Sigmoid colon (tissue), 7 donors: ENCODE measurements around the gene HSPG2. TPM values are rescaled to one million over a fixed set of nuclear protein-coding genes. Genes with fewer than 3 reads are reported as not detected.
"Not testable (repeated sequence)": the region's sequence is repeated elsewhere in the genome, so short reads cannot be mapped to it uniquely, and the experiment has no call there.

Experiments used
- DNase-seq: peaks from one replicate; pipeline ENCODE4 v3.0.0-alpha.2; 2019
- H3K27ac ChIP-seq, 4 donors: fragments of 200-600 bp; sonication (generic); one replicate each; pipeline ENCODE4 v1.5.1; 2016 to 2019; ENCODE audit warnings: mild to moderate bottlenecking in 1 of 4
- H3K27me3 ChIP-seq, 3 donors: fragments of 200-600 bp; sonication (generic); one replicate each; pipeline ENCODE4 v1.5.1; 2019; ENCODE audit warnings: mild to moderate bottlenecking in 1 of 3
- H3K36me3 ChIP-seq, 4 donors: fragments of 200-600 bp; sonication (generic); one replicate each; pipeline ENCODE4 v1.5.1; 2016 to 2019
- H3K4me1 ChIP-seq, 4 donors: fragments of 200-600 bp; sonication (generic); one replicate each; pipeline ENCODE4 v1.5.1; 2017 to 2019
- H3K4me3 ChIP-seq, 4 donors: fragments of 200-600 bp; sonication (generic); one replicate each; pipeline ENCODE4 v1.5.1; 2017 to 2019; ENCODE audit warnings: mild to moderate bottlenecking in 2 of 4, moderate library complexity in 1 of 4
- H3K9me3 ChIP-seq, 4 donors: fragments of 200-600 bp in 3 of 4; sonication (generic) in 3 of 4; one replicate each; pipeline versions ENCODE4 v1.5.1 to v1.6.1; 2013 to 2019
- CTCF ChIP-seq, 4 experiments: fragments of 450-650 bp in 3 of 4; fragments of 200-600 bp in 1 of 4; IDR thresholded peaks; one replicate each; pipeline ENCODE4 v1.5.1; 2016 to 2019; ENCODE audit warnings: antibody characterized with exemption in 4 of 4, mild to moderate bottlenecking in 3 of 4, moderate library complexity in 2 of 4
- EP300 ChIP-seq, 4 donors: sonication (generic); formaldehyde crosslinking; IDR thresholded peaks; one replicate each; pipeline ENCODE4 v1.6.1; 2017; ENCODE audit warnings: antibody characterized with exemption in 4 of 4
- POLR2A ChIP-seq, 2 donors: fragments of 450-650 bp; IDR thresholded peaks; one replicate each; pipeline ENCODE4 v1.6.1; 2016; ENCODE audit warnings: antibody characterized with exemption in 2 of 2, mild to moderate bottlenecking in 2 of 2, moderate library complexity in 2 of 2
- POLR2AphosphoS5 ChIP-seq, 4 donors: sonication (generic); formaldehyde crosslinking; IDR thresholded peaks; one replicate each; pipeline ENCODE4 v1.6.1; 2017; ENCODE audit warnings: antibody characterized with exemption in 4 of 4
- WGBS, 2 donors: extraction: QIAGEN DNeasy Blood & Tissue Kit; methylation state at CpG; one replicate each; pipeline ENCODE4 v1.1.7; 2013; 5-methylcytosine and 5-hydroxymethylcytosine counted together
- intact Hi-C: fragments of 100-400 bp; cut with DNase I; formaldehyde crosslinking; loops from one replicate; pipeline ENCODE4 v1.15.1; 2023
- polyA plus RNA-seq, 3 donors: library from polyadenylated mRNA; stranded (reverse); fragments of 200-250 nt; gene quantifications; one replicate each; pipeline ENCODE4 v1.2.3, GENCODE V29; 2013
- total RNA-seq, 4 donors: library from RNA; depleted of rRNA; stranded (reverse); fragments of >200 nt; gene quantifications; one replicate each; pipeline ENCODE4 v1.1.0, GENCODE V29; 2016
- donor health status: healthy with polysubstance abuse.
- donor health status: Bipolar disorder and iron deficiency.
- donor health status: healthy.

Gene HSPG2
- total and polyA plus RNA-seq, 7 donors = 6.0 to 761 (median 104) TPM

DNA sequence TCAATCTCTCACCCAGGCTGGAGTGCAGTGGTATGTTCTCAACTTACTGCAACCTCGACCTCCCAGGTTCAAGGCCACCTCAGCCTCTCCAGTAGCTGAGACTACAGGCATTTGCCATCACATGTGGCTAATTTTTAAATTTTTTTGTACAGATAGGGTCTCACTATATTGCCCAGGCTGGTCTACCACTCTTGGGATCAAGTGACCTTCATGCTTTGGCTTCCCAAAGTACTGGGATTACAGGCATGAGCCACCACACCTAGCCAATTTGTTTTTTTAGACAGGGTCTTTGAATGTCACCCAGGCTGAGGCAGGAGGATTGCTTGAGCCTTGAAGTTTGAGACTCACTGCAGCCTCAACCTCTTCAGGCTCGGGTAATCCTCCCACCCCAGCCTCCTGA is 144.0 kb downstream of the HSPG2 start:
- intact Hi-C loops = no loop called here
- no peak for TF ChIP-seq CTCF (IDR thresholded peaks at IDR 0.05)
- no peak for TF ChIP-seq POLR2AphosphoS5 (IDR thresholded peaks at IDR 0.05)
- no peak overlapping the region for H3K27ac ChIP-seq
- H3K36me3 ChIP-seq = no peaks in the 10 kb centered on the region
- H3K9me3 ChIP-seq = peaks cover 0 to 4% (median 0%) of the 10 kb centered on the region in 4 donors
- H3K4me1 ChIP-seq = no peaks in the 10 kb centered on the region
- DNase-seq = no peak
- no peak overlapping the region for H3K4me3 ChIP-seq
- H3K27me3 ChIP-seq = no peaks in the 10 kb centered on the region
- 86 to 87% methylated on average over 2 of the region's 2 CpGs for WGBS, 2 donors

GRCh38 chr1:21786640-21787039 is 150.5 kb downstream of the HSPG2 start:
- Histone ChIP-seq H3K9me3 (no peaks in the 10 kb centered on the region), H3K27me3 (no peaks in the 10 kb centered on the region), H3K36me3 (no peaks in the 10 kb centered on the region), H3K4me1 (peaks cover 0 to 10% (median 7%) of the 10 kb centered on the region in 4 donors), H3K4me3 (no peak overlapping the region), H3K27ac (no peak overlapping the region)
- 83 to 84% methylated on average over 2 of the region's 2 CpGs for WGBS, 2 donors
- TF ChIP-seq POLR2A (IDR thresholded peaks at IDR 0.05) = no peak
- TF ChIP-seq CTCF (IDR thresholded peaks at IDR 0.05) = no peak
- TF ChIP-seq POLR2AphosphoS5 (IDR thresholded peaks at IDR 0.05) = no peak
- intact Hi-C loops = no loop called here
- no peak for DNase-seq

DNA sequence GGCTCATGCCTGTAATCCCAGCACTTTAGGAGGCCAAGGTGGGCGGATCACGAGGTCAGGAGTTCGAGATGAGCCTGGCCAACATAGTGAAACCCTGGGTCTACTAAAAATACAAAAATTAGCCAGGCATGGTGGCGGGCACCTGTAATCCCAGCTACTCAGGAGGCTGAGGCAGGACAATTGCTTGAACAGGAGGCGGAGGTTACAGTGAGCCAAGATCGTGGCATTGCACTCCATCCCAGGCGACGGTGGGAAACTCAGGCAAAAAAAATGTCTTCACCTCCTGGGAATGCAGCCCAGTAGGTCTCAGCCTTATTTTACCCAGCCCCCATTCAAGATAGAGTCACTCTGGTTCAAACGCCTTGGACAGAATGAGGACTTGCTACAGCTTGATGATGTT is 151.3 kb downstream of the HSPG2 start:
- H3K27me3 ChIP-seq, intact Hi-C loops, H3K27ac ChIP-seq, DNase-seq, H3K9me3 ChIP-seq, H3K36me3 ChIP-seq, H3K4me3 ChIP-seq: not testable (repeated sequence)
- H3K4me1 ChIP-seq = peaks cover 0 to 18% (median 16%) of the 10 kb centered on the region in 4 donors
- 94 to 95% methylated on average over 9 of the region's 9 CpGs for WGBS, 2 donors

DNA sequence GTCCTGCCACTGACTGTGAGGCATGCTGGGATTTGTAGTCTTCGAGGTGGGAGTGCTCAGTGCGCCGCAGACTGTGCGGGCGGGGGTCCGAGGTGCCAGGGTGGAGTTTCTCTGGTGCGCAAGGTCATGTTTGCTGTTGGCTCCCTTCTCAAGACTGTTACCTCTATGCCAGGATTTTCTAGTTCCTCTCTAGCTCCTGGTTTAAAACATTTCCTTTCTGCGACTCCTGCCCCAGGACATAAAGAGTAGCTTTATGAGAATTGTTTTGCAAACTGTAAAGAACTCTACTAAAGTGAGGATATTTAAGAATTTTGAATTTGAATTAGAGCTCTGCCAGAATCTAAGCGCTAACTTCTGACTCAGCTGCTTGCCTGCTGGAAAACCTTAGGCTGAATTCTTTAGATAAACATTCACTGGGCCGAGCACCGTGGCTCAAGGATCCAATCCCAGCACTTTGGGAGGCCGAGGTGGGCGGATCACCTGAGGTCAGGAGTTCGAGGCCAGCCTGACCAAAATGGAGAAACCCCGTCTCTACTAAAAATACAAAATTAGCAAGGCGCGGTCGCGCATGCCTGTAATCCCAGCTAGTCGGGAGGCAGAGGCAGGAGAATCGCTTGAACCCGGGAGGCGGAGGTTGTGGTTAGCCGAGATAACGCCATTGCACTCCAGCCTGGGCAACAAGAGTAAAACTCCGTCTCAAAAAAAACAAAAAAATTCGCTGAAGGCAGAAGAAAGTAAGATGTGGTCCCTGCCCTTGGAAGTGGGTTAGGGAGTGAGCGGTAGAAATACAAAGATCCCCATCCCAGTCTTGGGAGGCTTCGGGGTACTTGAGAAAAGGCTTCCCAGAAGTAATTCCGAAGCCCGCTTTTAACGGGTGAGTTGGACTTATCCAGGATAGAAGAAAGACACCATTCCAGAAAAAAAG is 153.2 kb downstream of the HSPG2 start:
- Histone ChIP-seq H3K36me3 (no peaks in the 10 kb centered on the region), H3K4me1 (peaks cover 0 to 31% (median 24%) of the 10 kb centered on the region in 4 donors), H3K4me3 (peak overlapping the region; percentile 84 to 97 (median 94)), H3K9me3 (no peaks in the 10 kb centered on the region), H3K27me3 (no peaks in the 10 kb centered on the region), H3K27ac (peak overlapping the region; percentile 96 to 100 (median 99))
- no peak for DNase-seq
- WGBS, 2 donors = 49 to 57% methylated on average over 32 of the region's 32 CpGs
- intact Hi-C loops = loop anchor here (2.0 to 5.0 kb wide), 2 partner anchors 181 to 243 kb away; no protein-coding TSS in a partner anchor
- TF ChIP-seq POLR2A (IDR thresholded peaks at IDR 0.05) (no peak), EP300 (IDR thresholded peaks at IDR 0.05) (no peak), CTCF (IDR thresholded peaks at IDR 0.05) (no peak), POLR2AphosphoS5 (IDR thresholded peaks at IDR 0.05) (peak in 1 of 4 donors; percentile 26)

GRCh38 chr1:21782868-21783678 is 154.0 kb downstream of the HSPG2 start, which contains the start of gene USP48:
Gene USP48 (minus strand): TSS chr1:21783149. CDS start chr1:21782957, 192 bp downstream.
- peak; percentile 94 to 99 (median 97) for TF ChIP-seq POLR2AphosphoS5 (IDR thresholded peaks at IDR 0.05)
- TF ChIP-seq POLR2A (IDR thresholded peaks at IDR 0.05) = peak; percentile 93 to 94
- TF ChIP-seq CTCF (IDR thresholded peaks at IDR 0.05) = no peak
- Histone ChIP-seq H3K4me3 (peak within 1 kb of the TSS; percentile 84 to 97 (median 94)), H3K9me3 (no peaks in the 10 kb centered on the region), H3K27me3 (no peaks in the 10 kb centered on the region), H3K36me3 (no peaks in the 10 kb centered on the region), H3K4me1 (peaks cover 0 to 31% (median 24%) of the 10 kb centered on the region in 4 donors), H3K27ac (peak within 1 kb of the TSS; percentile 96 to 100 (median 99))
- intact Hi-C loops = loop anchor here (2.0 to 5.0 kb wide), 2 partner anchors 182 to 244 kb away; no protein-coding TSS in a partner anchor
- peak; percentile 98 for DNase-seq
- 0% methylated on average over 82 of the region's 82 CpGs for WGBS, 2 donors
